ENCODE results near the gene DNAJC10.

- TF ChIP-seq CTCF (IDR thresholded peaks at IDR 0.05; ENCODE audit: low read length), result no peak
- no peak for TF ChIP-seq EZH2 (optimal IDR thresholded peaks at IDR 0.05; ENCODE audit: low read depth, low read length)
- TF ChIP-seq EZH2phosphoT487 (IDR thresholded peaks at IDR 0.05; ENCODE audit: low read length), result no peak
Observed at GRCh38 chr2:182717416-182717815, 1.4 kb downstream of the DNAJC10 start.
